ENCODE data around the gene TRIP10. TPM values are rescaled to one million over a fixed set of nuclear protein-coding genes. Genes with fewer than 3 reads are reported as not detected.

The TRIP10 gene
- total and polyA plus RNA-seq, 7 experiments from 2014 or later: 0.74 to 17.4 (median 5.2) TPM

DNA sequence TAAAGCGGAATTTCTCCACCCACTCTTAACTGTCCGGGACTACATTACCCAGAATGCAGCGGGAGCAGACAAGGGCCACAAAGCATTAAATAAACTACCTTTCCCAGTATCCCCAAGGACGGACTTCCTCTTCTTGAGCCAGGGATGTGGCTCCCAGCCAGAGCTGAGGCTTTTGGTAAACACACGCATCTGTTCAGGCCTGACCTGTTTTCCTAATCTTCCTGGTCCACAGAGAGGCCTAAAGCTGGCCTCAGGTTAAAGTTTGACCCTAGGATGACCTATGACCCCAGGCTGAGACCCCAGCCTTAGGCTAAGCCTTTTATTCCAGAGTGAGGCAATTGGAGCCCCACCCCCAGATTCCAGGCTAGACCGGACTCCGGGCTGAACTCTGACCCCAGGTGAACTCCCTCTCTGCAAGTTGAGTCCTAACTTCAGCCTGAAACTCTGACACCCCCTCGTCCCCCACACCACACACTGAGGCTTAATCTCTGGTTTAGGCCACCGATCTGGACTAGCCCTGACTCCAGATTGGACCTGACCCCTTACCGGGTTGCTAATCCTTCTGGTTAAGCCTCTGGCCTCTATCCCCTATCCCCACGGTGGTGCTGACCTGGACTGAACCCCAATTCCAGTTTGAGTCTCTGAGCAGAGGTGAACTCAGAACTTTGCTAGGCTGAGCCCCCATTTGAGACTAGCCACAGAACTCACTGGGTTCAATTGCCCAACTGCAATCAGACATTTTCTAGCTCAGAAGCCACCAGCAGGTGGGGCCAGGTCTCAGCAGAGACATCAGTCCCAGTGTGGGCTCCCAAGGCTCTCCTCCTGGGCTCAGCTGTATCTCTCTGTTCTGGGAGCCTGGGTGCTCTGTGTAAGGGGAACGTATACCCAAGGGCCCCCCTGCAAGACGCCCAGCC, 1.4 kb upstream of the TRIP10 start:
- intact Hi-C loops (cut with micrococcal nuclease): loop anchor here (1.0 to 10.0 kb wide), 31 partner anchors 15 to 1183 kb away; partner anchors contain the start of genes ALKBH7 (in 2 of the 2), VMAC (in 2 of the 2), ARHGEF18 (in 1 of the 2) and CD70 (in 1 of the 2)
- Mint-ChIP-seq H3K4me1 (peaks cover 24 to 41% (median 37%) of the 10 kb centered on the region in 7 donors), H3K27me3 (peaks cover 0 to 3% (median 0%) of the 10 kb centered on the region in 5 donors), H3K4me3 (peak overlapping the region; percentile 89 to 98 (median 96)), H3K27ac (peak overlapping the region; percentile 87 to 99 (median 95)), H3K36me3 (peaks cover 0 to 8% (median 0%) of the 10 kb centered on the region in 5 donors), H3K9me3 (no peaks in the 10 kb centered on the region)
- no peak for ATAC-seq
- peaks cover 31 to 32% of the 10 kb centered on the region in 2 donors for H3K4me1 ChIP-seq (ENCODE audit: control insufficient read depth in 2 of 2, insufficient read depth in 2 of 2, low read length in 2 of 2)
- no peaks in the 10 kb centered on the region for H3K9me3 ChIP-seq (ENCODE audit: control insufficient read depth in 2 of 3, low read length in 3 of 3)
- H3K27ac ChIP-seq (ENCODE audit: low read depth, low read length): peak overlapping the region; percentile 67
- H3K27me3 ChIP-seq (ENCODE audit: control insufficient read depth in 2 of 2, insufficient read depth in 2 of 2, low read length in 2 of 2): no peaks in the 10 kb centered on the region
- DNase-seq: peak; percentile 49 to 75 (median 71)
- H3K4me3 ChIP-seq (ENCODE audit: low read length): peak overlapping the region; percentile 71
- POLR2A ChIA-PET: interaction anchor here (0.6 to 3.1 kb wide), 19 partner anchors 10 to 519 kb away, joined by 3 to 35 read pairs (median 4); partner anchors contain the start of genes SH2D3A, VAV1 and ZNF557
- CTCF ChIA-PET: interaction anchor here (0.6 to 2.9 kb wide), 13 partner anchors 16 to 1048 kb away, joined by 3 to 64 read pairs (median 4); partner anchors contain the start of gene VAV1
- peaks cover 0 to 12% (median under 1%) of the 10 kb centered on the region in 3 experiments for H3K36me3 ChIP-seq (ENCODE audit: control insufficient read depth in 2 of 3, insufficient read depth in 3 of 3, low read length in 3 of 3)

DNA sequence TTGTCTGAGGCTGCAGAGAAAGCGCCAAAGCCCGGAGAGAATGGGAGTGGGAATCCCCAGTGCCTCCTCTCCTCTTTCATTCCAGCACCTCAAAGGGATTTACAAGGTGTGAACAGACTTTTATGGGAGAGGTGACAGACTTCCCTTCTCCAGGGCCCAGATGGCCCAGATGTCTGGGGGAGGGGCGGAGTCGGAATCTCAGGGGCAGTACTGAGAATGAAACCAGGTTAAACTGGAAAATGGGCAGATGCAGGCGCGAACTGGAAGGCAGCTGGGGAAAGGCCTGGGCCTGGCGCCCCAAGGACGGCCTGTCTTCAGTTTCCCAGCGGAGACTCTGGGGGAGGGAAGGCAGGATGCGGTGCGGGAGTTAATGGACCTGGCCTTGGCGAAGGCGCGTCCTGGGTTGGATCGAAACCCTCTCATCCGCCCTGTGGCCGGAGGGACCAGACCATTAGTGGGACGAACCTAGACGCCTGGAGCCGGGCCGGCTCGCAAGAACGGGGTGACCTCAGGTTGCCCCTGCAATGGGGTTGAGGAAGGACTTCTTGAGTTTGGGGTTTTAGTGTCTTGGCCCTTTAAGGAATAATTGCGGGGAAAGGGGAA, 592 bp upstream of the TRIP10 start:
- H3K4me1 ChIP-seq (ENCODE audit: control insufficient read depth in 2 of 2, insufficient read depth in 2 of 2, low read length in 2 of 2): peaks cover 31 to 32% of the 10 kb centered on the region in 2 donors
- CTCF ChIA-PET: interaction anchor here (0.6 to 2.9 kb wide), 10 partner anchors 15 to 1049 kb away, joined by 3 to 64 read pairs (median 4); partner anchors contain the start of gene VAV1

DNA sequence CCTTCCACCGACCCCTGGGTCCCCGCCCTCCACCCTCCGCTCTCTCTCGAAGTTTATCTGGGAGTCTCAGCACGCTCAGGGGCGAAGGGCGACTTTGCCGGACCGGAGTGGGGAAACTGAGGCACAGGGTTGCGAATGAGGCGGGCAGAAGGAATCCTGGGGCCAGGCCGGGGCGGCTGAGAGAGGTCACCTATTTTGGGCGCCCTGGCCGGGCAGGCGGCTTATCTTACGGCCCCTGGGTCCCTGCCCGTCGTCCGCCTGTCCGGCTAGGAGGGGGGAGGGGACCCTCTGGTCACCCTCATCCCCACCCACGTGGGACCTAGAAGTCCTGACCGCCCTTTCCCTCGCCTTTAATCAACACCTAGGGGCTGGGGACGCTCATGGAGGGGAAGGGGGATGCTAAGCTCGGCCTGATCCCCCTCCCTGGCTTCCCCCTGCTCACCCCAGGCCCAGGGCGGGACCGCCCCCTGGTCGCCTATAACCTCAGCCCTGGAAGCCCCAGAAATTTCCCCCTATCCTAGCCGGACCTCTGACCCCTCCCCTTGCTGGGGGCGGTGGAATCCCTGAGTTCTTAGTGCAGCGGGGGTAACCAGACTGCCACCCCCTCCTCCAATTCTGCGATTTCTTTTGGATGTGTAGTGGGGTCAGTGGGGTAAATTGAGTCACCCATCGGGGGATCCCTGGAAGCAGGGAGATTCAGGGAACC, 556 bp downstream of the TRIP10 start:
- Mint-ChIP-seq H3K4me1 (peaks cover 24 to 41% (median 37%) of the 10 kb centered on the region in 7 donors), H3K27ac (peak overlapping the region in 2 of 9 donors; percentile 56 to 60), H3K27me3 (peaks cover 0 to 3% (median 0%) of the 10 kb centered on the region in 5 donors), H3K36me3 (peaks cover 0 to 3% (median 0%) of the 10 kb centered on the region in 5 donors), H3K9me3 (no peaks in the 10 kb centered on the region), H3K4me3 (peak overlapping the region; percentile 42 to 96 (median 74))
- intact Hi-C loops (cut with micrococcal nuclease): loop anchor here (1.0 to 10.0 kb wide), 16 partner anchors 13 to 1181 kb away; partner anchors contain the start of genes ALKBH7 (in 1 of the 2), ARHGEF18 (in 1 of the 2), HSD11B1L (in 1 of the 2) and MICOS13 (in 1 of the 2)
- no peaks in the 10 kb centered on the region for H3K9me3 ChIP-seq (ENCODE audit: control insufficient read depth in 2 of 3, low read length in 3 of 3)
- peaks cover 0 to 10% (median 0%) of the 10 kb centered on the region in 3 experiments for H3K36me3 ChIP-seq (ENCODE audit: control insufficient read depth in 2 of 3, insufficient read depth in 3 of 3, low read length in 3 of 3)
- POLR2A ChIA-PET: interaction anchor here (2.6 kb wide), 1 partner anchor 61 kb away, joined by 19 read pairs; no protein-coding TSS in a partner anchor
- no peak for ATAC-seq
- H3K27me3 ChIP-seq (ENCODE audit: control insufficient read depth in 2 of 2, insufficient read depth in 2 of 2, low read length in 2 of 2): no peaks in the 10 kb centered on the region
- DNase-seq: peak in 2 of 9 donors; percentile 29 to 57
- H3K4me3 ChIP-seq (ENCODE audit: low read length): peak overlapping the region; percentile 54
- CTCF ChIA-PET: interaction anchor here (2.9 kb wide), 1 partner anchor 128 kb away, joined by 13 read pairs; no protein-coding TSS in a partner anchor
- peaks cover 31 to 32% of the 10 kb centered on the region in 2 donors for H3K4me1 ChIP-seq (ENCODE audit: control insufficient read depth in 2 of 2, insufficient read depth in 2 of 2, low read length in 2 of 2)
- H3K27ac ChIP-seq (ENCODE audit: low read depth, low read length): peak overlapping the region; percentile 55

More for the DNA sequence above, 592 bp upstream of the TRIP10 start:
- peaks cover 0 to 3% (median 0%) of the 10 kb centered on the region in 5 donors for H3K27me3 Mint-ChIP-seq
- DNase-seq: peak in 3 of 9 donors; percentile 31 to 47 (median 46)
- POLR2A ChIA-PET: interaction anchor here (0.9 to 3.1 kb wide), 12 partner anchors 11 to 331 kb away, joined by 3 to 35 read pairs (median 7); partner anchors contain the start of genes SH2D3A, VAV1 and ZNF557
- H3K9me3 Mint-ChIP-seq: no peaks in the 10 kb centered on the region
- peak overlapping the region; percentile 67 for H3K27ac ChIP-seq (ENCODE audit: low read depth, low read length)
- no peak for ATAC-seq
- no peaks in the 10 kb centered on the region for H3K27me3 ChIP-seq (ENCODE audit: control insufficient read depth in 2 of 2, insufficient read depth in 2 of 2, low read length in 2 of 2)
- peak overlapping the region; percentile 87 to 99 (median 95) for H3K27ac Mint-ChIP-seq
- intact Hi-C loops (cut with micrococcal nuclease): loop anchor here (1.0 to 10.0 kb wide), 18 partner anchors 14 to 1182 kb away; partner anchors contain the start of genes ALKBH7 (in 1 of the 2), ARHGEF18 (in 1 of the 2), HSD11B1L (in 1 of the 2) and MICOS13 (in 1 of the 2)
- peak overlapping the region; percentile 89 to 98 (median 96) for H3K4me3 Mint-ChIP-seq
- peaks cover 0 to 5% (median 0%) of the 10 kb centered on the region in 3 experiments for H3K36me3 ChIP-seq (ENCODE audit: control insufficient read depth in 2 of 3, insufficient read depth in 3 of 3, low read length in 3 of 3)
- peaks cover 24 to 41% (median 37%) of the 10 kb centered on the region in 7 donors for H3K4me1 Mint-ChIP-seq
- H3K9me3 ChIP-seq (ENCODE audit: control insufficient read depth in 2 of 3, low read length in 3 of 3): no peaks in the 10 kb centered on the region
- H3K36me3 Mint-ChIP-seq: peaks cover 0 to 5% (median 0%) of the 10 kb centered on the region in 5 donors
- H3K4me3 ChIP-seq (ENCODE audit: low read length): peak overlapping the region; percentile 71

DNA sequence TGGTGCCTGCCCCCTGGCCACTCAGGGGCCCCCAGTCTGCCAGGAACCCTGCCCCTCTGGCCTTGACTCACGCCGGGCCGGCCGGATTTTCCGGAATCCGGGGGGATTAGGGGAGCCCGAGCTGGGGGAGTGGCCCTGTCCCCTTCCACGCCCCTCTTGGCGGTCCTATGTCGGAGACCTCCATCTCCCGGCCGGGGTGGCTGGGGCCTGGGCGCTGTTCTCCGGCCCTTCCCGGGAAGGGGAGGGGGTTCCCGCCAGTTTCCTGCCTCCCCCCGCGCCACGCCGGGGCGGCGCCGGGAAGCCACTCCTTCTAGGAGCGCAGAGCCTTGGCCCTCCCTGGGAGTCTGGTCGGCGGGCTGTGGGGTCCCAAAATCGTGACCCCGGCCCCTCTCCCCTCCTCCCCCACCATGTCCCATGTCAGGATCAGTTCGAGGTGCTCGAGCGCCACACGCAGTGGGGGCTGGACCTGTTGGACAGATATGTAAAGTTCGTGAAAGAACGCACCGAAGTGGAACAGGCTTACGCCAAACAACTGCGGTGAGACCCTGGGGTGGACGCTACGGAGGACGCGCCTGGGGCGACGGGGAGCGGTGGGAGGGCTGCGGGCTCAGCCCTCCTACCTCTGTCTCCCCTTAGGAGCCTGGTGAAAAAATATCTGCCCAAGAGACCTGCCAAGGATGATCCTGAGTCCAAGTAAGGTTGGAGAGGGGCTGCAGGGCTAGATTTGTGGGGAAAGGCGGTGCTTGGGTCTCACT, 1.3 kb downstream of the TRIP10 start:
- peak overlapping the region in 5 of 9 donors; percentile 48 to 89 (median 62) for H3K27ac Mint-ChIP-seq
- POLR2A ChIA-PET: no interaction called here
- H3K27me3 ChIP-seq (ENCODE audit: control insufficient read depth in 2 of 2, insufficient read depth in 2 of 2, low read length in 2 of 2): no peaks in the 10 kb centered on the region
- peaks cover 0 to 3% (median 0%) of the 10 kb centered on the region in 5 donors for H3K27me3 Mint-ChIP-seq
- intact Hi-C loops (cut with micrococcal nuclease): no loop called here
- peak overlapping the region; percentile 55 for H3K27ac ChIP-seq (ENCODE audit: low read depth, low read length)
- peaks cover 0 to 6% (median 3%) of the 10 kb centered on the region in 5 donors for H3K36me3 Mint-ChIP-seq
- no peaks in the 10 kb centered on the region for H3K9me3 Mint-ChIP-seq
- H3K9me3 ChIP-seq (ENCODE audit: control insufficient read depth in 2 of 3, low read length in 3 of 3): no peaks in the 10 kb centered on the region
- peak overlapping the region; percentile 54 for H3K4me3 ChIP-seq (ENCODE audit: low read length)
- ATAC-seq (no peak), DNase-seq (peak in 1 of 9 donors; percentile 55)
- H3K36me3 ChIP-seq (ENCODE audit: control insufficient read depth in 2 of 3, insufficient read depth in 3 of 3, low read length in 3 of 3): peaks cover 0 to 16% (median 0%) of the 10 kb centered on the region in 3 experiments
- H3K4me3 Mint-ChIP-seq: peak overlapping the region; percentile 57 to 96 (median 73)
- CTCF ChIA-PET: no interaction called here
- peaks cover 29 to 31% of the 10 kb centered on the region in 2 donors for H3K4me1 ChIP-seq (ENCODE audit: control insufficient read depth in 2 of 2, insufficient read depth in 2 of 2, low read length in 2 of 2)
- peaks cover 24 to 40% (median 35%) of the 10 kb centered on the region in 7 donors for H3K4me1 Mint-ChIP-seq

DNA sequence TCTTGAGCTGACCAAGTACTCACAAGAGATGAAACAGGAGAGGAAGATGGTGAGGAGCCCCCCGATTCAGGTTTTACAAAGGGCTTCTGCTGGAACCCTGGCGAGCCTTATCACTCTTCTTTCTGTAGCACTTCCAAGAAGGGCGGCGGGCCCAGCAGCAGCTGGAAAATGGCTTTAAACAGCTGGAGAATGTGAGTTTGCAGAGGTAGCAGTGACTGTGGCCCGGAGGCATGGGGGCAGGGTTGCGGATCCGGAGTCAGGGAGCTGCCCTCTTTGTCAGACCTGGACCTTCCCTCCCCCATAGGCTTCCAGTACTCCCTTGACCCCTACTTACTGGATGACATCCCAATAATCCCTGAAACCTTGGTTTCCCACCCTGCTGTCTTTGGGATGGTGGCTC, 3.6 kb downstream of the TRIP10 start:
- Mint-ChIP-seq H3K36me3 (peaks cover 0 to 15% (median 6%) of the 10 kb centered on the region in 5 donors), H3K9me3 (no peaks in the 10 kb centered on the region), H3K4me1 (peaks cover 12 to 26% (median 21%) of the 10 kb centered on the region in 7 donors), H3K4me3 (no peak overlapping the region), H3K27ac (peak overlapping the region in 4 of 9 donors; percentile 12 to 52 (median 25)), H3K27me3 (no peaks in the 10 kb centered on the region)
- intact Hi-C loops (cut with micrococcal nuclease): no loop called here
- Histone ChIP-seq H3K4me1 (ENCODE audit: control insufficient read depth in 2 of 2, insufficient read depth in 2 of 2, low read length in 2 of 2) (peaks cover 19 to 22% of the 10 kb centered on the region in 2 donors), H3K4me3 (ENCODE audit: low read length) (no peak overlapping the region), H3K27ac (ENCODE audit: low read depth, low read length) (no peak overlapping the region), H3K36me3 (ENCODE audit: control insufficient read depth in 2 of 3, insufficient read depth in 3 of 3, low read length in 3 of 3) (peaks cover 0 to 29% (median 0%) of the 10 kb centered on the region in 3 experiments), H3K9me3 (ENCODE audit: control insufficient read depth in 2 of 3, low read length in 3 of 3) (no peaks in the 10 kb centered on the region), H3K27me3 (ENCODE audit: control insufficient read depth in 2 of 2, insufficient read depth in 2 of 2, low read length in 2 of 2) (no peaks in the 10 kb centered on the region)
- POLR2A ChIA-PET: interaction anchor here (0.8 kb wide), 1 partner anchor 30 kb away, joined by 3 read pairs; no protein-coding TSS in a partner anchor
- DNase-seq (no peak), ATAC-seq (no peak)
- CTCF ChIA-PET: interaction anchor here (0.7 kb wide), 1 partner anchor 112 kb away, joined by 3 read pairs; no protein-coding TSS in a partner anchor
